ENCODE results near the gene RGS6. TPM values are rescaled to one million over a fixed set of nuclear protein-coding genes. Genes with fewer than 3 reads are reported as not detected.

RGS6 gene
- total and polyA plus RNA-seq, 4 donors: 0.06 to 5.3 (median 0.17) TPM; not detected in 1

GRCh38 chr14:72552236-72552635 lies 620.0 kb downstream of the RGS6 start:
- Histone ChIP-seq H3K9ac (ENCODE audit: low read depth in 1 of 2, low read length in 2 of 2) (no peak overlapping the region), H3K36me3 (ENCODE audit: control insufficient read depth in 4 of 4, insufficient read depth in 3 of 4, low read depth in 1 of 4, low read length in 3 of 4) (no peaks in the 10 kb centered on the region), H3K4me3 (ENCODE audit: low read depth in 1 of 3, low read length in 3 of 3) (no peak overlapping the region), H3K27me3 (ENCODE audit: control insufficient read depth in 4 of 4, insufficient read depth in 4 of 4, low read length in 3 of 4) (no peaks in the 10 kb centered on the region), H3K9me3 (ENCODE audit: control insufficient read depth in 4 of 4, low read length in 3 of 4) (no peaks in the 10 kb centered on the region), H3K27ac (ENCODE audit: low read depth in 1 of 2, low read length in 2 of 2) (no peak overlapping the region), H3K4me1 (ENCODE audit: control insufficient read depth in 4 of 4, insufficient read depth in 4 of 4, low read length in 3 of 4) (peaks cover 0 to 7% (median 5%) of the 10 kb centered on the region in 4 donors)
- TF ChIP-seq CTCF (IDR thresholded peaks at IDR 0.05; ENCODE audit: low read depth, low read length, missing input control) (no peak), GABPA (IDR thresholded peaks at IDR 0.05 in 1 of 2, conservative IDR thresholded peaks at IDR 0.05 in 1 of 2) (no peak), TAF1 (conservative IDR thresholded peaks at IDR 0.05) (no peak), HNF4A (conservative IDR thresholded peaks at IDR 0.05) (no peak), REST (IDR thresholded peaks at IDR 0.05) (no peak), NR2F2 (IDR thresholded peaks at IDR 0.05) (no peak), SP1 (IDR thresholded peaks at IDR 0.05) (no peak), EGR1 (IDR thresholded peaks at IDR 0.05; ENCODE audit: low read depth in 2 of 2) (no peak), ATF3 (IDR thresholded peaks at IDR 0.05) (no peak), FOXA1 (IDR thresholded peaks at IDR 0.05) (no peak), MAX (IDR thresholded peaks at IDR 0.05) (no peak), YY1 (IDR thresholded peaks at IDR 0.05) (no peak)
- no peak for DNase-seq (ENCODE audit: low spot score)
- 72% methylated on average over 5 of the region's 5 CpGs for WGBS

- Histone ChIP-seq H3K9ac (ENCODE audit: low read depth in 1 of 2, low read length in 2 of 2) (no peak overlapping the region), H3K36me3 (ENCODE audit: control insufficient read depth in 4 of 4, insufficient read depth in 3 of 4, low read depth in 1 of 4, low read length in 3 of 4) (no peaks in the 10 kb centered on the region), H3K27me3 (ENCODE audit: control insufficient read depth in 4 of 4, insufficient read depth in 4 of 4, low read length in 3 of 4) (no peaks in the 10 kb centered on the region), H3K4me3 (ENCODE audit: low read depth in 1 of 3, low read length in 3 of 3) (no peak overlapping the region), H3K27ac (ENCODE audit: low read depth in 1 of 2, low read length in 2 of 2) (no peak overlapping the region), H3K9me3 (ENCODE audit: control insufficient read depth in 4 of 4, low read length in 3 of 4) (no peaks in the 10 kb centered on the region), H3K4me1 (ENCODE audit: control insufficient read depth in 4 of 4, insufficient read depth in 4 of 4, low read length in 3 of 4) (peaks cover 0 to 7% (median 5%) of the 10 kb centered on the region in 4 donors)
- WGBS: 49% methylated on average over 8 of the region's 8 CpGs
- DNase-seq (ENCODE audit: low spot score): no peak
- TF ChIP-seq SP1 (IDR thresholded peaks at IDR 0.05) (no peak), TAF1 (conservative IDR thresholded peaks at IDR 0.05) (no peak), GABPA (IDR thresholded peaks at IDR 0.05 in 1 of 2, conservative IDR thresholded peaks at IDR 0.05 in 1 of 2) (no peak), HNF4G (IDR thresholded peaks at IDR 0.05) (no peak), ZBTB33 (IDR thresholded peaks at IDR 0.05) (no peak), RAD21 (IDR thresholded peaks at IDR 0.05) (no peak), JUND (IDR thresholded peaks at IDR 0.05) (no peak), YY1 (IDR thresholded peaks at IDR 0.05) (no peak), REST (IDR thresholded peaks at IDR 0.05) (no peak), HNF4A (conservative IDR thresholded peaks at IDR 0.05) (no peak), EGR1 (IDR thresholded peaks at IDR 0.05; ENCODE audit: low read depth in 2 of 2) (no peak), RXRA (IDR thresholded peaks at IDR 0.05) (no peak), ATF3 (IDR thresholded peaks at IDR 0.05) (no peak), FOXA2 (IDR thresholded peaks at IDR 0.05) (no peak)
These were observed 620.9 kb downstream of the RGS6 start for GRCh38 chr14:72553161-72553560.
